HEK293T (cell line): ENCODE measurements around the gene RIPOR2.

Experiments
- ARNT ChIP-seq: fragments of 450-650 bp; IDR thresholded peaks from 2 replicates; pipeline ENCODE4 v1.6.1; 2017; ENCODE audit warnings: mild to moderate bottlenecking
- BHLHE40 ChIP-seq: fragments of 450-650 bp; IDR thresholded peaks from 2 replicates; pipeline ENCODE4 v1.6.1; 2016; ENCODE audit warnings: mild to moderate bottlenecking, moderate library complexity, borderline replicate concordance
- CTBP1 ChIP-seq: fragments of 450-650 bp; IDR thresholded peaks from 2 replicates; pipeline ENCODE4 v1.6.1; 2016; ENCODE audit warnings: borderline replicate concordance
- FOXA1 ChIP-seq: fragments of 450-650 bp; IDR thresholded peaks from 2 replicates; pipeline ENCODE4 v1.6.1; 2016; ENCODE audit warnings: mild to moderate bottlenecking
- FOXM1 ChIP-seq: fragments of 450-650 bp; IDR thresholded peaks from 2 replicates; pipeline ENCODE4 v1.6.1; 2017; ENCODE audit warnings: mild to moderate bottlenecking, borderline replicate concordance
- L3MBTL2 ChIP-seq: fragments of 450-650 bp; conservative IDR thresholded peaks from 2 replicates; pipeline ENCODE4 v1.6.1; 2016; ENCODE audit warnings: mild to moderate bottlenecking
- LEF1 ChIP-seq: fragments of 450-650 bp; IDR thresholded peaks from 2 replicates; pipeline ENCODE4 v1.6.1; 2017; ENCODE audit warnings: mild to moderate bottlenecking, borderline replicate concordance
- SP1 ChIP-seq: fragments of 450-650 bp; IDR thresholded peaks from 2 replicates; pipeline ENCODE4 v1.6.1; 2017
- SUZ12 ChIP-seq: fragments of 450-650 bp; IDR thresholded peaks from 2 replicates; pipeline ENCODE4 v1.6.1; 2016; ENCODE audit warnings: mild to moderate bottlenecking
- TARDBP ChIP-seq: fragments of 450-650 bp; IDR thresholded peaks from 2 replicates; pipeline ENCODE4 v1.6.1; 2016
- ZNF384 ChIP-seq: fragments of 450-650 bp; IDR thresholded peaks from 2 replicates; pipeline ENCODE4 v1.6.1; 2016

DNA sequence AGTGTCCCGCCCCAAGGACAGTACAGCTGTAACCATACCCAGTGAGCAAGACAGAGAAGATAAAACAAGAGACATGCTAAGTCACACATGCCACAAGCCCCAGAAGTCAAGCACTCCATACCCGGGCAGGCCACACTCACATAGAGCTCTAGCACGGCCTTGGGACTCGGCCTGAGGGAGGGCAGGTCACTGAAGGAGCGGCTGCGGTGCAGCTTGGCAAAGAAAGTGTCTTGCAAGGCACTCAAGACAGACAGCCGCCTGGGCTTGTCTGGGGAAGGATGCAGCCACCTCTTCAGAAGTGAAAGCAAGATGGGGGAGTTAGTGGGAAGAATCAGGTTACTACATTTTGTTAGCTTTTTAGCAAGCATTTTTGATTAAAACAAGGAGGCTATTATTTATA, 88.4 kb downstream of the RIPOR2 start:
- no peak for TF ChIP-seq SP1
- no peak for TF ChIP-seq LEF1
- no peak for TF ChIP-seq SUZ12
- TF ChIP-seq ARNT: no peak
- no peak for TF ChIP-seq FOXM1
- TF ChIP-seq L3MBTL2: no peak
- no peak for TF ChIP-seq TARDBP
- TF ChIP-seq BHLHE40: no peak
- no peak for TF ChIP-seq ZNF384
- TF ChIP-seq FOXA1: no peak
- TF ChIP-seq CTBP1: no peak
